H1 (cell line): Measurements from ENCODE around the gene CNNM2. TPM values are rescaled to one million over a fixed set of nuclear protein-coding genes. Genes with fewer than 3 reads are reported as not detected.

Experiments used
- CTCF ChIA-PET: fragments of 300-600 bp; sonication (Branson Sonifier 250); formaldehyde crosslinking; loops from one replicate; lab custom pipeline; 2021; ENCODE audit not compliant: partially characterized antibody; lab: Charles Lee
- POLR2A ChIA-PET: fragments of 300-600 bp; sonication (Branson Sonifier 250); formaldehyde crosslinking; loops from one replicate; lab custom pipeline; 2021; ENCODE audit warnings: inconsistent platforms; ENCODE audit not compliant: partially characterized antibody; lab: Charles Lee
- DNase-seq, 2 experiments: peaks; one replicate each; pipeline versions ENCODE4 v3.0.0 to v3.0.0-alpha.2; 2010 to 2022; ENCODE audit warnings: low spot score in 2 of 2, low read depth in 1 of 2, mixed read lengths in 1 of 2
- FAIRE-seq: peaks from 2 replicates; lab custom pipeline; 2011; peaks lifted over from hg19 to GRCh38; lab: Jason Lieb, UNC
- H2AFZ ChIP-seq: 2 replicates; pipeline ENCODE4 v1.8.1; 2012; ENCODE audit warnings: low read length, inconsistent platforms
- H2AK5ac ChIP-seq: 2 replicates; pipeline ENCODE4 v1.6.1; 2013; ENCODE audit warnings: low read depth, low read length
- H2BK120ac ChIP-seq: replicated peaks from 2 replicates; pipeline ENCODE3; 2013; ENCODE audit warnings: low read depth, low read length, inconsistent platforms
- H2BK12ac ChIP-seq: 2 replicates; pipeline ENCODE4 v1.6.1; 2013; ENCODE audit warnings: low read depth, low read length
- H2BK15ac ChIP-seq: 2 replicates; pipeline ENCODE4 v1.6.1; 2013; ENCODE audit warnings: low read length
- H2BK20ac ChIP-seq: 2 replicates; pipeline ENCODE4 v1.6.1; 2013; ENCODE audit warnings: low read length
- H2BK5ac ChIP-seq: 2 replicates; pipeline ENCODE4 v1.6.1; 2013; ENCODE audit warnings: low read depth, low read length
- H3K14ac ChIP-seq: 2 replicates; pipeline ENCODE4 v1.6.1; 2013; ENCODE audit warnings: inconsistent platforms; ENCODE audit not compliant: insufficient read length
- H3K18ac ChIP-seq: 2 replicates; pipeline ENCODE4 v1.6.1; 2013; ENCODE audit warnings: low read length; ENCODE audit errors: extremely low read depth
- H3K23ac ChIP-seq: 2 replicates; pipeline ENCODE4 v1.6.1; 2013; ENCODE audit warnings: inconsistent platforms; ENCODE audit not compliant: insufficient read length
- H3K23me2 ChIP-seq: 2 replicates; pipeline ENCODE4 v1.6.1; 2013; ENCODE audit warnings: low read depth, low read length
- H3K27ac ChIP-seq: 2 replicates; pipeline ENCODE4 v1.6.1; 2011; ENCODE audit warnings: low read depth, low read length, inconsistent platforms
- H3K27me3 ChIP-seq, 4 experiments: replicated peaks in 1 of 4; 1 replicate in 1 of 4; 2 replicates in 3 of 4; pipeline versions ENCODE4 v1.6.1 to v1.8.1; 2011 to 2013; ENCODE audit warnings: low read length in 3 of 4, mild to moderate bottlenecking in 3 of 4, inconsistent platforms in 2 of 4, mixed read lengths in 2 of 4, moderate library complexity in 1 of 4; ENCODE audit not compliant: control insufficient read depth in 3 of 4, insufficient read depth in 3 of 4; ENCODE audit errors: extremely low read depth in 1 of 4
- H3K36me3 ChIP-seq, 4 experiments: 2 replicates each; pipeline versions ENCODE4 v1.6.1 to v1.8.1; 2011 to 2013; ENCODE audit warnings: mild to moderate bottlenecking in 4 of 4, low read length in 3 of 4, moderate library complexity in 2 of 4, control low read depth in 1 of 4, inconsistent platforms in 1 of 4; ENCODE audit not compliant: insufficient read depth in 4 of 4, control insufficient read depth in 2 of 4
- H3K4ac ChIP-seq: replicated peaks from 2 replicates; pipeline ENCODE3; 2013; ENCODE audit warnings: low read length, low read depth, mixed read lengths, inconsistent platforms; ENCODE audit not compliant: insufficient read length
- H3K4me1 ChIP-seq, 4 experiments: replicated peaks in 1 of 4; 1 replicate in 1 of 4; 2 replicates in 3 of 4; pipeline versions ENCODE4 v1.6.1 to v1.8.1; 2011 to 2013; ENCODE audit warnings: low read length in 3 of 4, inconsistent platforms in 2 of 4, mixed read lengths in 1 of 4; ENCODE audit not compliant: insufficient read depth in 4 of 4, control insufficient read depth in 3 of 4
- H3K4me2 ChIP-seq, 2 experiments: 2 replicates each; pipeline versions ENCODE4 v1.6.1 to v1.8.1; 2011 to 2013; ENCODE audit warnings: low read depth in 2 of 2, low read length in 2 of 2, control low read depth in 1 of 2, inconsistent platforms in 1 of 2, mild to moderate bottlenecking in 1 of 2; ENCODE audit not compliant: insufficient read depth in 1 of 2
- H3K4me3 ChIP-seq, 4 experiments: fragments of 200-600, 300-600 bp in 1 of 4; sonication (generic), shearing (Covaris generic), sonication (Bioruptor Twin) in 1 of 4; 2 replicates each; pipeline versions ENCODE4 v1.5.1 to v1.8.1; 2011 to 2016; ENCODE audit warnings: low read length in 4 of 4, low read depth in 3 of 4, control low read depth in 2 of 4, inconsistent platforms in 2 of 4, mild to moderate bottlenecking in 2 of 4, mixed read lengths in 1 of 4, moderate library complexity in 1 of 4; ENCODE audit not compliant: insufficient read depth in 2 of 4; ENCODE audit errors: extremely low read depth in 1 of 4
- H3K56ac ChIP-seq: replicated peaks from 2 replicates; pipeline ENCODE3; 2013; ENCODE audit warnings: low read depth, mild to moderate bottlenecking, mixed read lengths, low read length, inconsistent platforms; ENCODE audit not compliant: insufficient read length
- H3K79me1 ChIP-seq: 2 replicates; pipeline ENCODE4 v1.6.1; 2013; ENCODE audit warnings: low read depth, low read length, control low read depth
- H3K79me2 ChIP-seq, 2 experiments: 2 replicates each; pipeline versions ENCODE4 v1.6.1 to v1.8.1; 2012 to 2013; ENCODE audit warnings: low read length in 2 of 2, mild to moderate bottlenecking in 2 of 2, inconsistent platforms in 1 of 2; ENCODE audit not compliant: insufficient read depth in 2 of 2, control insufficient read depth in 1 of 2
- H3K9ac ChIP-seq, 4 experiments: replicated peaks in 1 of 4; 1 replicate in 1 of 4; 2 replicates in 3 of 4; pipeline versions ENCODE4 v1.6.1 to v1.8.1; 2011 to 2013; ENCODE audit warnings: low read depth in 3 of 4, low read length in 3 of 4, control low read depth in 2 of 4, mild to moderate bottlenecking in 2 of 4, moderate library complexity in 2 of 4, inconsistent platforms in 1 of 4; ENCODE audit errors: extremely low read depth in 1 of 4
- H3K9me3 ChIP-seq, 2 experiments: 2 replicates each; pipeline versions ENCODE4 v1.6.1 to v1.8.1; 2012 to 2013; ENCODE audit warnings: mild to moderate bottlenecking in 2 of 2, moderate library complexity in 2 of 2, control low read depth in 1 of 2, inconsistent platforms in 1 of 2, low read depth in 1 of 2, low read length in 1 of 2, mixed read lengths in 1 of 2; ENCODE audit not compliant: insufficient read depth in 2 of 2
- H4K20me1 ChIP-seq, 2 experiments: replicated peaks in 1 of 2; 2 replicates each; pipeline versions ENCODE3 to v1.8.1; 2011 to 2013; ENCODE audit warnings: inconsistent platforms in 2 of 2, low read length in 2 of 2, mild to moderate bottlenecking in 1 of 2; ENCODE audit not compliant: insufficient read depth in 2 of 2, control insufficient read depth in 1 of 2
- H4K5ac ChIP-seq: 2 replicates; pipeline ENCODE4 v1.6.1; 2013; ENCODE audit warnings: low read length, low read depth, mixed read lengths, inconsistent platforms; ENCODE audit not compliant: insufficient read length
- H4K8ac ChIP-seq: 2 replicates; pipeline ENCODE4 v1.8.0; 2013; ENCODE audit warnings: mild to moderate bottlenecking, moderate library complexity, low read length, inconsistent platforms; ENCODE audit not compliant: insufficient read depth; ENCODE audit errors: extremely low read depth
- H4K91ac ChIP-seq: replicated peaks from 2 replicates; pipeline ENCODE3; 2013; ENCODE audit warnings: low read length, mixed read lengths, inconsistent platforms; ENCODE audit not compliant: insufficient read length
- BRCA1 ChIP-seq: IDR thresholded peaks from 2 replicates; pipeline ENCODE4 v1.6.1; 2012; ENCODE audit warnings: low read depth, low read length, improper control_type of control experiment
- CHD1 ChIP-seq: IDR thresholded peaks from 2 replicates; pipeline ENCODE4 v1.6.1; 2012; ENCODE audit warnings: low read depth, low read length, improper control_type of control experiment
- CTBP2 ChIP-seq: IDR thresholded peaks from 2 replicates; pipeline ENCODE4 v1.7.0; 2011; ENCODE audit warnings: borderline replicate concordance, mild to moderate bottlenecking, moderate library complexity, mixed read lengths, low read length; ENCODE audit not compliant: insufficient read depth, insufficient read length
- E2F6 ChIP-seq: IDR thresholded peaks from 2 replicates; pipeline ENCODE4 v1.6.1; 2012; ENCODE audit warnings: inconsistent platforms
- EP300 ChIP-seq, 2 experiments: IDR thresholded peaks; 1 replicate in 1 of 2; 2 replicates in 1 of 2; pipeline ENCODE4 v1.6.1; 2011 to 2012; ENCODE audit warnings: low read depth in 2 of 2, low read length in 2 of 2, mild to moderate bottlenecking in 2 of 2, borderline replicate concordance in 1 of 2, inconsistent platforms in 1 of 2, moderate library complexity in 1 of 2
- EZH2 ChIP-seq: fragments of 200-600 bp; sonication (generic); IDR thresholded peaks from 2 replicates; pipeline ENCODE4 v1.7.1; 2012; ENCODE audit warnings: low read depth, mild to moderate bottlenecking, moderate library complexity, low read length, inconsistent platforms; ENCODE audit not compliant: severe bottlenecking
- GABPA ChIP-seq: IDR thresholded peaks from 2 replicates; pipeline ENCODE4 v1.6.1; 2011; ENCODE audit warnings: mild to moderate bottlenecking, low read length, moderate library complexity, borderline replicate concordance; ENCODE audit not compliant: insufficient read depth
- HDAC6 ChIP-seq: IDR thresholded peaks from one replicate; pipeline ENCODE4 v1.7.1; 2012; ENCODE audit warnings: low read depth, mild to moderate bottlenecking, inconsistent platforms, low read length, moderate library complexity
- RFX5 ChIP-seq: IDR thresholded peaks from 2 replicates; pipeline ENCODE4 v1.6.1; 2011; ENCODE audit warnings: low read depth, low read length, improper control_type of control experiment, borderline replicate concordance
- TAF1 ChIP-seq: IDR thresholded peaks from 2 replicates; pipeline ENCODE4 v1.6.1; 2011; ENCODE audit warnings: mild to moderate bottlenecking, low read depth, low read length
- TEAD4 ChIP-seq: IDR thresholded peaks from 2 replicates; pipeline ENCODE4 v1.6.1; 2012; ENCODE audit warnings: low read depth, low read length, inconsistent platforms, mixed read lengths
- WGBS, 2 experiments: shearing (Covaris generic) in 1 of 2; methylation state at CpG; one replicate each; pipeline versions ENCODE4 v1.1.6 to v1.1.7; 2013 to 2015; ENCODE audit warnings: low lambda C conversion rate in 2 of 2, mixed read lengths in 2 of 2, inconsistent platforms in 1 of 2, low coverage in 1 of 2, missing lambda C conversion rate in 1 of 2; ENCODE audit not compliant: insufficient replicate concordance in 2 of 2, insufficient coverage in 1 of 2, insufficient read length in 1 of 2; ENCODE audit errors: extremely low coverage in 1 of 2, missing lambda C conversion rate in 1 of 2; 5-methylcytosine and 5-hydroxymethylcytosine counted together
- polyA plus RNA-seq, 7 experiments: library from polyadenylated mRNA; depleted of rRNA in 3 of 7; stranded (reverse) in 5 of 7; unstranded in 2 of 7; fragments of >200 nt in 5 of 7; fragments of 200-250 nt in 2 of 7; gene quantifications; 1 replicate in 5 of 7; 2 replicates in 1 of 7; 4 replicates in 1 of 7; pipeline versions ENCODE4 v1.2.1 to v1.2.3, GENCODE V29; 2011 to 2013; ENCODE audit warnings: missing spikeins in 2 of 7, mixed read lengths in 2 of 7
- total RNA-seq: library from RNA; stranded (reverse); fragmentation: NEBNext Ultra II Directional; extraction: Animal tissue kit (Norgen Biotek cat#: 25700); gene quantifications from 2 replicates; pipeline ENCODE4 v1.2.1, GENCODE V29; 2021
- TF ChIP-seq, protein P1 (sequence below): IDR thresholded peaks from 2 replicates; pipeline ENCODE4 v1.6.1; 2012; ENCODE audit warnings: inconsistent platforms

CNNM2 gene
- total and polyA plus RNA-seq, 2 of the 8 experiments (the other 6 are each of a cell fraction or from before 2014, with no cell fraction given): 7.3 to 23.6 TPM

GRCh38 chr10:103058034-103058433, 139.9 kb downstream of the CNNM2 start:
- no peaks in the 10 kb centered on the region for H3K27me3 ChIP-seq
- CTCF ChIA-PET: interaction anchor here (1.1 to 1.8 kb wide), 3 partner anchors 9 to 155 kb away, joined by 3 to 7 read pairs (median 4); no protein-coding TSS in a partner anchor
- TF ChIP-seq HDAC6 (no peak), BRCA1 (no peak), E2F6 (no peak), CTBP2 (no peak), RFX5 (no peak), TAF1 (no peak), EP300 (IDR thresholded peaks at IDR 0.05; ENCODE audit: borderline replicate concordance in 1 of 2, low read depth in 2 of 2, low read length in 2 of 2) (no peak), GABPA (no peak), TEAD4 (no peak), EZH2 (no peak), CHD1 (no peak)
- TF ChIP-seq, protein P1, sequence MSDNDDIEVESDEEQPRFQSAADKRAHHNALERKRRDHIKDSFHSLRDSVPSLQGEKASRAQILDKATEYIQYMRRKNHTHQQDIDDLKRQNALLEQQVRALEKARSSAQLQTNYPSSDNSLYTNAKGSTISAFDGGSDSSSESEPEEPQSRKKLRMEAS: no peak

More at GRCh38 chr10:103058034-103058433, 139.9 kb downstream of the CNNM2 start:
- WGBS, 2 experiments: 89% methylated on average over 3 of the region's 3 CpGs; no CpG with 5 or more reads in 1 of the 2 experiments
- Histone ChIP-seq H3K79me2 (no peaks in the 10 kb centered on the region), H2BK15ac (no peak overlapping the region), H2BK120ac (no peak overlapping the region), H3K18ac (no peak overlapping the region), H3K23ac (no peak overlapping the region), H3K36me3 (no peaks in the 10 kb centered on the region), H3K4me2 (no peak overlapping the region), H4K91ac (no peak overlapping the region), H2AK5ac (no peak overlapping the region), H2AFZ (no peak overlapping the region), H3K14ac (no peak overlapping the region), H3K9ac (no peak overlapping the region), H2BK5ac (no peak overlapping the region), H4K20me1 (no peaks in the 10 kb centered on the region), H4K5ac (no peak overlapping the region), H2BK12ac (no peak overlapping the region), H2BK20ac (no peak overlapping the region), H3K23me2 (no peaks in the 10 kb centered on the region), H3K9me3 (no peaks in the 10 kb centered on the region), H4K8ac (no peak overlapping the region), H3K79me1 (no peaks in the 10 kb centered on the region), H3K56ac (no peak overlapping the region), H3K4me3 (no peak overlapping the region), H3K4ac (no peak overlapping the region), H3K27ac (no peak overlapping the region), H3K4me1 (peaks cover 0 to 6% (median 1%) of the 10 kb centered on the region in 4 experiments; a peak in 2 of 7 replicates)
- POLR2A ChIA-PET: interaction anchor here (1.6 kb wide), 1 partner anchor 140 kb away, joined by 3 read pairs; the partner anchor contains the start of gene CNNM2
- FAIRE-seq (no peak), DNase-seq (no peak)
